Heart right ventricle (tissue), 16 donors: Measurements from ENCODE around the gene CUL9. TPM values are rescaled to one million over a fixed set of nuclear protein-coding genes. Genes with fewer than 3 reads are reported as not detected.

ENCODE experiments used
- ATAC-seq, 8 donors: fragments of 200-7000 bp; cut with Tn5 transposase; one replicate each; pipeline ENCODE4 v1.9.1; 2020; ENCODE audit warnings: mild to moderate bottlenecking in 8 of 8, moderate library complexity in 8 of 8, moderate number of reproducible peaks in 1 of 8
- DNase-seq, 2 donors: peaks; one replicate each; pipeline ENCODE4 v3.0.0-alpha.2; 2020
- H3K27ac ChIP-seq, 10 donors: fragments of 200-600 bp; sonication (generic) in 2 of 10; one replicate each; pipeline versions ENCODE4 v1.5.0 to v1.8.0; 2020 to 2022; ENCODE audit warnings: mild to moderate bottlenecking in 3 of 10
- H3K27me3 ChIP-seq, 7 donors: fragments of 200-600 bp; one replicate each; pipeline ENCODE4 v1.8.0; 2021 to 2022; ENCODE audit warnings: mild to moderate bottlenecking in 2 of 7
- H3K36me3 ChIP-seq, 9 donors: fragments of 200-600 bp; sonication (generic) in 1 of 9; one replicate each; pipeline versions ENCODE4 v1.5.0 to v1.8.0; 2020 to 2022; ENCODE audit warnings: mild to moderate bottlenecking in 2 of 9
- H3K4me1 ChIP-seq, 9 donors: fragments of 200-600 bp; sonication (generic) in 1 of 9; one replicate each; pipeline versions ENCODE4 v1.5.0 to v1.8.0; 2020 to 2022; ENCODE audit warnings: mild to moderate bottlenecking in 4 of 9
- H3K4me3 ChIP-seq, 10 donors: fragments of 200-600 bp; sonication (generic) in 2 of 10; one replicate each; pipeline versions ENCODE4 v1.5.0 to v1.8.0; 2020 to 2022; ENCODE audit warnings: mild to moderate bottlenecking in 7 of 10, moderate library complexity in 2 of 10
- H3K9me3 ChIP-seq, 11 donors: fragments of 200-600 bp in 10 of 11; sonication (generic) in 2 of 11; one replicate each; pipeline versions ENCODE4 v1.5.0 to v1.8.0; 2013 to 2022; ENCODE audit warnings: mild to moderate bottlenecking in 2 of 11, control low read depth in 1 of 11, moderate library complexity in 1 of 11
- CTCF ChIP-seq, 9 donors: fragments of 200-600 bp; sonication (generic) in 2 of 9; IDR thresholded peaks; one replicate each; pipeline versions ENCODE4 v1.5.0 to v1.8.0; 2021 to 2022; ENCODE audit warnings: antibody characterized with exemption in 9 of 9, mild to moderate bottlenecking in 5 of 9, moderate library complexity in 1 of 9
- WGBS, 2 donors: extraction: QIAGEN DNeasy Blood & Tissue Kit; methylation state at CpG; one replicate each; pipeline ENCODE4 v1.1.7; 2013; ENCODE audit warnings: inconsistent platforms in 1 of 2; 5-methylcytosine and 5-hydroxymethylcytosine counted together
- intact Hi-C, 10 donors: fragments of 100-400 bp; cut with DNase I; formaldehyde crosslinking; loops; one replicate each; pipeline versions ENCODE4 v1.11.1 to v1.14.2; 2022
- polyA plus RNA-seq, 2 donors: library from polyadenylated mRNA; stranded (reverse); fragments of 200-250 nt; gene quantifications; one replicate each; pipeline ENCODE4 v1.2.3, GENCODE V29; 2013
- total RNA-seq, 10 donors: library from RNA; stranded (reverse); fragmentation: NEBNext Ultra II Directional in 3 of 10; extraction: Animal tissue kit (Norgen Biotek cat#: 25700) in 3 of 10; gene quantifications; one replicate each; pipeline versions ENCODE4 v1.2.1 to v1.2.4, GENCODE V29; 2021 to 2023
- donor health status: Arrhythmogenic right ventricular cardiomyopathy.
- donor health status: ischemic (EF 13 %, LVEDD 7.1; RV severe dilation, severe dysfunction).
- donor health status: healthy with polysubstance abuse.
- donor health status: DM: no; HTN: yes; CAD: no.
- donor health status: DM: no; HTN: no; CAD: no.
- donor health status: ischemic (EF 25% LVEDD 6.9; RV normal size, moderate dysfunction).
- donor health status: ischemic (EF 25% LVEDD 5.7; RV mildly dilated, moderate dysfunction).
- donor health status: healthy.
- donor health status: DM: yes; HTN: yes; CAD: no.
- donor health status: Ischemic cardiomyopathy.
- donor health status: ischemic (EF 35%, LVEDD 5.7; RV mildly dilated, moderate dysfunction).
- donor health status: nonischemic (EF 11% LVEDD 7.7; RV severe dilation, severe dysfunction).
- donor health status: DM: yes; HTN: yes; CAD: no.
- donor health status: PGD.
- donor health status: ischemic (EF 29% LVEDD 5.4; RV normal size, mild dysfunction).
- donor health status: nonischemic (EF 23%, LVEDD 6.1; RV moderate dilation, normal function).

The CUL9 gene
- total and polyA plus RNA-seq, 12 donors: 7.8 to 32.0 (median 13.4) TPM

GRCh38 chr6:43268782-43269272, 86.8 kb downstream of the CUL9 start:
- WGBS, 2 donors: 61 to 67% methylated on average over 10 of the region's 10 CpGs
- ATAC-seq (peak in 1 of 8 donors; percentile 1), DNase-seq (no peak)
- Histone ChIP-seq H3K9me3 (no peaks in the 10 kb centered on the region), H3K36me3 (no peaks in the 10 kb centered on the region), H3K4me1 (peaks cover 6 to 37% (median 23%) of the 10 kb centered on the region in 9 donors), H3K27ac (peak overlapping the region in 9 of 10 donors; percentile 62 to 84 (median 73)), H3K27me3 (peaks cover 0 to 45% (median 9%) of the 10 kb centered on the region in 7 donors), H3K4me3 (peak overlapping the region in 3 of 10 donors; percentile 29 to 46 (median 31))
- no peak for TF ChIP-seq CTCF (IDR thresholded peaks at IDR 0.05)
- intact Hi-C loops: loop anchor here in 7 of 10 donors (2.0 to 10.0 kb wide), 6 partner anchors 60 to 246 kb away; partner anchors contain the start of genes LRRC73 (in 1 of the 7), POLR1C (in 1 of the 7) and YIPF3 (in 1 of the 7)

DNA sequence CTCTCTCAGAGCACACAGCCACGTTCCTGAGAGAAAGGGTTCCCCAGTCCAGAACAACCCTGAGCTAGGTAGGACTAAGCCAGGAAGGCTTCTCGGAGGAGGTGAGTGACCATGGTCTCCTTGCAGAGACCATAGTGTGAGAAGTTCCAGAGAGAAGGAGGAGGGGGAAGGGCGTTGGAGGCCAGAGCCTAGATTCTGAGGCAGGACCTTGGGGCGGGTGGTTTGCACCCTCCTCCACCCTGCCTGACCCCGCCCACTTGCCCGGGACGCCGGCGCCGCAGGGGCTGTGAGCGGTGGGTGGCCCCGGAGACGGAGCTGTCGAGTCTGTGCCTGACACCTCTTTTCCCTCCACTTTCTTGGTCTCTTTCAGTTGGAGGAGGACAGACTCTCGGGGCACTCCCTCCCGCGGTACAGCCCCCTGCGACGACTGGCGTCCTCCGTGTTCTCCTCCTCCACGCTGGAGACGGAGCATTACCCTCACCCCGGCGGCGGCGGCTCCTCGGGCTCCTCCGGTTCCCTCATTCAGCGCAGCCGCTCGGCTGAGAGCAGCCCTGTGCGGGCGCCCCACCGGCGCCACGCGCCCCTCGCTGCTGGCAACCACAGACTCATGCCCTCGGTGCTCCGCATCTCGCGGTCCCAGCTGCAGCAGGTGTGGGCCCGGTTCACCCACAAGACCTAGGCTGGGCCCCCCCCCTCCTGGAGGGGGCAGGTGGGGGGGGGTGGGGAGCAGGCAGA, 87.4 kb downstream of the CUL9 start:
- DNase-seq (peak; percentile 25 to 48), ATAC-seq (peak; percentile 21 to 53 (median 42))
- intact Hi-C loops: loop anchor here in 7 of 10 donors (2.0 to 10.0 kb wide), 6 partner anchors 59 to 245 kb away; partner anchors contain the start of genes LRRC73 (in 1 of the 7), POLR1C (in 1 of the 7) and YIPF3 (in 1 of the 7)
- H3K36me3 ChIP-seq: no peaks in the 10 kb centered on the region
- peak overlapping the region in 9 of 10 donors; percentile 41 to 84 (median 73) for H3K27ac ChIP-seq
- TF ChIP-seq CTCF (IDR thresholded peaks at IDR 0.05): no peak
- H3K4me1 ChIP-seq: peaks cover 6 to 37% (median 23%) of the 10 kb centered on the region in 9 donors
- H3K9me3 ChIP-seq: no peaks in the 10 kb centered on the region
- H3K4me3 ChIP-seq: peak overlapping the region in 9 of 10 donors; percentile 1 to 46 (median 31)
- peaks cover 0 to 51% (median 14%) of the 10 kb centered on the region in 7 donors for H3K27me3 ChIP-seq
- 6% methylated on average over 43 to 44 of the region's 44 CpGs for WGBS, 2 donors

DNA sequence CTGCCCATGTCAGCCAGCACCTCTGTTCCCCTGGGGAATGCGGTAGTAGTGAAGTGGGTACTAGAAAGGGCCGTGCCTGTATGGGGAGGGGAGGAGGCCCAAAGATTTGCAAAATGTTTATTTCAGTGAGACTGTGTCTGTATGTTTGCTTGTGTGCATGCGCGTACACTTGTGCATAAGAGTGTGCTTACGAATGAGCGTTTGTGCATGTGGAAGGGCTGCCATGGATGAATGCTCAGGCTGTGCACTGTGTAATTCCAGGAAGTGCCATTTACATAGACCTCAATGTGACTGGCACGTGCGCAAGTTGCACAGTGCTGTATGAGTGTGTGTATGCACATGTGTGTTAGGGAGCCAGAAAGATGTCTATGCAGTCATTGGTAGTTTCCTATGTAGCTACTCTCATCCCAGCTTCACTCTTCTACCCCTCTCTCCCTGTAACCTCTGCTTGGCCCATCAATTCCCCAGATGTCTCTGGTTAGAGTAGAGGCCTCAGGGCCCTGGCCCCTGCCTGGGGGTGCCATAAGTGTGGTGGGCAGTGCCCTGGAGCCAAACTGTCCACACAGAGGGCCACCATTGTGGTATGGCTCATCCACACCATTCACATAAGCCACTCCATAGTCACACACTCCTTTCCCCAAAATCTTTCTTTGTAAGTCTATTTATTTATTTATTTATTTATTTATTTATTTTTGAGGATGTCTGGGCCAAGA, 89.3 kb downstream of the CUL9 start:
- DNase-seq: no peak
- H3K4me3 ChIP-seq: no peak overlapping the region
- H3K27me3 ChIP-seq: peaks cover 3 to 69% (median 29%) of the 10 kb centered on the region in 7 donors
- no peak for ATAC-seq
- H3K36me3 ChIP-seq: no peaks in the 10 kb centered on the region
- H3K9me3 ChIP-seq: no peaks in the 10 kb centered on the region
- peak overlapping the region in 2 of 10 donors; percentile 43 to 68 for H3K27ac ChIP-seq
- no peak for TF ChIP-seq CTCF (IDR thresholded peaks at IDR 0.05)
- intact Hi-C loops: loop anchor here in 1 of 10 donors (10.0 kb wide), 1 partner anchor 64 kb away; no protein-coding TSS in a partner anchor
- H3K4me1 ChIP-seq: peaks cover 8 to 50% (median 32%) of the 10 kb centered on the region in 9 donors
- WGBS, 2 donors: 84 to 85% methylated on average over 8 of the region's 8 CpGs

- no peaks in the 10 kb centered on the region for H3K9me3 ChIP-seq
- H3K27me3 ChIP-seq: peaks cover 3 to 76% (median 34%) of the 10 kb centered on the region in 7 donors
- no peaks in the 10 kb centered on the region for H3K36me3 ChIP-seq
- no peak overlapping the region for H3K27ac ChIP-seq
- intact Hi-C loops: loop anchor here in 1 of 10 donors (10.0 kb wide), 1 partner anchor 63 kb away; no protein-coding TSS in a partner anchor
- H3K4me1 ChIP-seq: peaks cover 8 to 52% (median 33%) of the 10 kb centered on the region in 9 donors
- ATAC-seq: no peak
- no peak for TF ChIP-seq CTCF (IDR thresholded peaks at IDR 0.05)
- H3K4me3 ChIP-seq: no peak overlapping the region
- no peak for DNase-seq
These were observed 89.9 kb downstream of the CUL9 start for GRCh38 chr6:43271944-43272343.
